ENCODE results near the gene LPCAT1. TPM values are rescaled to one million over a fixed set of nuclear protein-coding genes. Genes with fewer than 3 reads are reported as not detected.

Gene LPCAT1
- total RNA-seq, 1 experiment from 2014 or later, result 17.1 TPM

GRCh38 chr5:1549475-1550030 is 25.8 kb upstream of the LPCAT1 start:
- no peaks in the 10 kb centered on the region for H3K9me3 Mint-ChIP-seq (ENCODE audit: unreplicated experiment)
- peaks cover 4% of the 10 kb centered on the region for H3K36me3 Mint-ChIP-seq (ENCODE audit: insufficient read depth, unreplicated experiment)
- H3K4me1 Mint-ChIP-seq (ENCODE audit: insufficient read depth, unreplicated experiment), result peaks cover 5% of the 10 kb centered on the region
- ChIA-PET POLR2A (no interaction called here), CTCF (interaction anchor here (0.6 kb wide), 1 partner anchor 600 kb away, joined by 3 read pairs; no protein-coding TSS in a partner anchor)
- no peak overlapping the region for H3K27ac Mint-ChIP-seq (ENCODE audit: low read depth, unreplicated experiment)
- no peak for DNase-seq (ENCODE audit: unreplicated experiment)
- BruUV-seq (replicated peaks), result no TSS peak
- H3K27me3 Mint-ChIP-seq (ENCODE audit: insufficient read depth, unreplicated experiment), result peaks cover 88% of the 10 kb centered on the region
- no peak for TF ChIP-seq CTCF (IDR thresholded peaks at IDR 0.05; ENCODE audit: unreplicated experiment)
- H3K4me3 Mint-ChIP-seq (ENCODE audit: unreplicated experiment), result no peak overlapping the region
- intact Hi-C loops (cut with micrococcal nuclease), result no loop called here

- intact Hi-C loops (cut with micrococcal nuclease), result no loop called here
- ChIA-PET CTCF (interaction anchor here (0.6 kb wide), 1 partner anchor 600 kb away, joined by 3 read pairs; no protein-coding TSS in a partner anchor), POLR2A (no interaction called here)
- no peak for DNase-seq (ENCODE audit: unreplicated experiment)
- Mint-ChIP-seq H3K36me3 (ENCODE audit: insufficient read depth, unreplicated experiment) (peaks cover 4% of the 10 kb centered on the region), H3K4me1 (ENCODE audit: insufficient read depth, unreplicated experiment) (peaks cover 5% of the 10 kb centered on the region), H3K27me3 (ENCODE audit: insufficient read depth, unreplicated experiment) (peaks cover 82% of the 10 kb centered on the region), H3K27ac (ENCODE audit: low read depth, unreplicated experiment) (peak overlapping the region; percentile 51), H3K4me3 (ENCODE audit: unreplicated experiment) (no peak overlapping the region), H3K9me3 (ENCODE audit: unreplicated experiment) (no peaks in the 10 kb centered on the region)
- no TSS peak for BruUV-seq (replicated peaks)
- TF ChIP-seq CTCF (IDR thresholded peaks at IDR 0.05; ENCODE audit: unreplicated experiment), result no peak
Measured at GRCh38 chr5:1548702-1549474, 25.1 kb upstream of the LPCAT1 start.

GRCh38 chr5:1547655-1548054 is 23.9 kb upstream of the LPCAT1 start:
- Mint-ChIP-seq H3K27ac (ENCODE audit: low read depth, unreplicated experiment) (no peak overlapping the region), H3K4me3 (ENCODE audit: unreplicated experiment) (no peak overlapping the region), H3K27me3 (ENCODE audit: insufficient read depth, unreplicated experiment) (peaks cover 77% of the 10 kb centered on the region), H3K36me3 (ENCODE audit: insufficient read depth, unreplicated experiment) (peaks cover 4% of the 10 kb centered on the region), H3K4me1 (ENCODE audit: insufficient read depth, unreplicated experiment) (peaks cover 10% of the 10 kb centered on the region), H3K9me3 (ENCODE audit: unreplicated experiment) (no peaks in the 10 kb centered on the region)
- TF ChIP-seq CTCF (IDR thresholded peaks at IDR 0.05; ENCODE audit: unreplicated experiment), result no peak
- CTCF ChIA-PET, result interaction anchor here (0.5 kb wide), 1 partner anchor 97 kb away, joined by 3 read pairs; no protein-coding TSS in a partner anchor
- POLR2A ChIA-PET, result interaction anchor here (0.6 kb wide), 1 partner anchor 57 kb away, joined by 3 read pairs; no protein-coding TSS in a partner anchor
- intact Hi-C loops (cut with micrococcal nuclease), result no loop called here
- no peak for DNase-seq (ENCODE audit: unreplicated experiment)
- BruUV-seq (replicated peaks), result no TSS peak

- ChIA-PET CTCF (no interaction called here), POLR2A (interaction anchor here (0.6 to 1.6 kb wide), 3 partner anchors 8 to 109 kb away, joined by 3 to 4 read pairs (median 3); no protein-coding TSS in a partner anchor)
- Mint-ChIP-seq H3K4me1 (ENCODE audit: insufficient read depth, unreplicated experiment) (peaks cover 11% of the 10 kb centered on the region), H3K27me3 (ENCODE audit: insufficient read depth, unreplicated experiment) (peaks cover 72% of the 10 kb centered on the region), H3K4me3 (ENCODE audit: unreplicated experiment) (no peak overlapping the region), H3K36me3 (ENCODE audit: insufficient read depth, unreplicated experiment) (peaks cover 4% of the 10 kb centered on the region), H3K27ac (ENCODE audit: low read depth, unreplicated experiment) (no peak overlapping the region), H3K9me3 (ENCODE audit: unreplicated experiment) (no peaks in the 10 kb centered on the region)
- no peak for DNase-seq (ENCODE audit: unreplicated experiment)
- intact Hi-C loops (cut with micrococcal nuclease), result no loop called here
- no TSS peak for BruUV-seq (replicated peaks)
- no peak for TF ChIP-seq CTCF (IDR thresholded peaks at IDR 0.05; ENCODE audit: unreplicated experiment)
Measured at GRCh38 chr5:1547236-1547635, 23.5 kb upstream of the LPCAT1 start.

Measured in MCF 10A (cell line).